ENCODE data around the gene AKAP7. TPM values are rescaled to one million over a fixed set of nuclear protein-coding genes. Genes with fewer than 3 reads are reported as not detected.
"Not testable (repeated sequence)": the region's sequence is repeated elsewhere in the genome, so short reads cannot be mapped to it uniquely, and the experiment has no call there.

The AKAP7 gene
- total RNA-seq, 1 donor from 2014 or later: 8.4 TPM

DNA sequence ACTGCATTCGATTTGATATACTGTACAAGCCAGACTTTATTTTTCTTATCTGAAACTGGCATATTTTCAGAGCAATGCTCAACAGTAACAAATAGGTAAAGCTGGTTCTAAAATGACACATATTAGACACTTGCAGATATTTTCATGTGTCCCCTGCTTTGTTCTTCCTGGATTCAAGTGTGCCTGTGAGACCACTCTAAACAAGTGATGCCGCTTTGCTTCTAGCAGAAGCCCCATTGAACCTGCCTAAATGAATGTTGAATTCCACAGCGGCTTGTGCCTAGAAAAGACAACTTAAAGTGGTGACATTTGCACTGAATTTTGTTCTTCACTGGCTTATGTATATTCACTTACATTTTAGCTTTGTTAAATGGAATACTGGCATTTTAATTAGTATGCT lies 115.7 kb downstream of the AKAP7 start:
- DNase-seq (ENCODE audit: low spot score) (no peak), ATAC-seq (no peak)

DNA sequence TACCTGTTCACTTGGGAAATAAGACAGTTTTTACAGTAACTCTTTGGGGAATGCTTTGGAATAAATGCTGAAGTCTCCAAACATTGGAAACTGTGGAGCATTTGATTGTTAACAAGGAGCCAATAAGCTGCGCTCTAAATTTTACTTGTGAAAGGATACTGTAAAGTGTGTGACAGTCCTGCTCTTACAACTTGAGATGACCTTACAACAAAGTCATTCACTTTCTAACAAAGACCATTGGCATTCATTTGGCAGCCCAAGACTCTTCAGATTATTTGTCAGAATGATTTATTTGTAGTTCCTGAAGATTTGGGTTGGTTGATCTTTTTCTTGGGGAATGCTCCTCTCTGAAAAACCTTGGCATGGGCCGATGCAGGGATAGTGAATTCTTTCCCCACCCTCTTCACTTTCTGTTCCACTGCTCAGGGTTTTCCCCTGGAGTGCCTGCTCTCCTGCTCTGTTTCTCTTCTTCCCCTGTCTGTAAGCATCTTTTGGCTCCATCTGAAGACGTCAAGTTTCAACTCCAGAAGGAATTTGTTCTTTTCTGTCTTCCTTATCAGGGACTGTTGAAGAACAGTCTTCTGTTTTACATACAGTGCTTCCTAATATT lies 116.4 kb downstream of the AKAP7 start:
- no peak for DNase-seq (ENCODE audit: low spot score)
- no peak for ATAC-seq

- ATAC-seq (no peak), DNase-seq (ENCODE audit: low spot score) (no peak)
Measured at GRCh38 chr6:131255434-131255833, 120.2 kb downstream of the AKAP7 start.

- ATAC-seq (no peak), DNase-seq (ENCODE audit: low spot score) (no peak)
Measured at GRCh38 chr6:131255911-131256310, 120.6 kb downstream of the AKAP7 start.

DNA sequence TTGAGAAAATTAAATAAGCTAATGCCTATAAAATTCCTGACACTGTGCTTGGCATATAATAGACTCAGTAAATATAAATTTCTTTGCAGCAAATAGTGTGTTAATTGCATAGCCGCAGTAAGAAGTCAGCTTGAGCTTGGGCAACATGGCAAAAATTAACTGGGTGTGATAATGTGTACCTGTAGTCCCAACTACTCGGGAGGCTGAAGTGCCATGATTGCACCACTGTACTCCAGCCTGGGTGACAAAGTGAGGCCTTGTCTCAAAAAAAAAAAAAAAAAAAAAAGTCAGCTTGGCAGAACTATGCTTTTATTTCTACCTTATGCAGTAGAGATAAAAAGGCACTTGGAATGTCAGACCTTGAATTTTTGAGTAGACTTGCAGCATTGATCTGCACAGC lies 121.8 kb downstream of the AKAP7 start:
- DNase-seq (ENCODE audit: low spot score): no peak

DNA sequence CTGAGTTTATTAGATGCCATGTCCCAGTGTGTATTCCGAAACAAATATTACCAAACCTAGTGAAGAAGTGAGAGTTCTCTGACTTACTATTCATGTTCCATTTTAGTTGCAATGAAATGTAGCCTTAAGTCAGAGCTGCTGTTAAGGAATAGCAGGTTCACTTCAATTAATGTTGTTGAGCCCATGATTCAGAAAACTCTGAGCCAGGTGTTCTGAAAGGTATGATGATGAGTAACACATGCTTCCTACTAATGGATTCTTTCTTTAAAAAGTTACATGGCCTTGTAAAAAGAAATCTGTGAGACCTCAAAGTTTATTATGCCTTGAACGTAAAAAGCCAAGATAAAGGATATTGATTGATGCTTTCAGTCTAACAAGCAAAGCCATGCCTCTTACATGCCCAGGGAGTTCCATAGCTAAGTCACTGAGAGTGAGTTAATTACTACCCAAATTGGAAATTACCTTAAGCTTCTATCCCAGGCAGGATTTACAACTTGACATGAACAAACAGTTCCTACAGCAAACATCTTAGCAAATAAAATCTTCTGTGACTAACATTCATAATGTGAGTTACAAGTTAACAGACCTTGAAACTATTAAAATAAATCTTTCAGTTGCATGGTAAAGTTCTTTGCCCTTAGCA lies 122.9 kb downstream of the AKAP7 start:
- DNase-seq (ENCODE audit: low spot score) (no peak), ATAC-seq (no peak)

More for the DNA sequence above, 121.8 kb downstream of the AKAP7 start:
- ATAC-seq: no peak

- ATAC-seq (no peak), DNase-seq (ENCODE audit: low spot score) (no peak)
Measured at GRCh38 chr6:131258816-131259476, 123.7 kb downstream of the AKAP7 start.

GRCh38 chr6:131260960-131261359 lies 125.7 kb downstream of the AKAP7 start:
- DNase-seq (ENCODE audit: low spot score); ATAC-seq: not testable (repeated sequence)

GRCh38 chr6:131262060-131262459 lies 126.8 kb downstream of the AKAP7 start:
- ATAC-seq (peak; percentile 62), DNase-seq (ENCODE audit: low spot score) (no peak)

DNA sequence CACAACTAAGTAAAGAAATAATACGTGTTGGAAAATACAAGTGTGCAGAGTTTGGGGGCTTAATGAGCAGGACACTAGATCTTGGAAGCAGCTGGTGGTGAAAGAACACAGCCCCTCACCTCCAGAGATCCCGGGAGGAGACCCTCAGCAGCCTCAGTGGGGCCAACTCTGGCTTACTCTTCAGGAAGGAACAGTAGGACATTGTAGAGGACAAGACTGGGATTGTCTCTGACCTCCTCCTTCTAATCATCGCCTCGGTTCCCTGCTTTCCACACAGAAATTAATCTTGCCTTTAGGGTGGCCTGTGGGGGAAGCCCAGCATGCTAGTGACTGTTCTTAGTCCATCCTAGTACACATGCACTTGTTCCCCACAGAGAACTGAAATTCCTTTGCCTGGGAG lies 130.7 kb downstream of the AKAP7 start:
- no peak for ATAC-seq

GRCh38 chr6:131268303-131268702 lies 133.0 kb downstream of the AKAP7 start:
- no peak for ATAC-seq
- DNase-seq (ENCODE audit: low spot score): no peak

More for the DNA sequence above, 130.7 kb downstream of the AKAP7 start:
- DNase-seq (ENCODE audit: low spot score): no peak

DNA sequence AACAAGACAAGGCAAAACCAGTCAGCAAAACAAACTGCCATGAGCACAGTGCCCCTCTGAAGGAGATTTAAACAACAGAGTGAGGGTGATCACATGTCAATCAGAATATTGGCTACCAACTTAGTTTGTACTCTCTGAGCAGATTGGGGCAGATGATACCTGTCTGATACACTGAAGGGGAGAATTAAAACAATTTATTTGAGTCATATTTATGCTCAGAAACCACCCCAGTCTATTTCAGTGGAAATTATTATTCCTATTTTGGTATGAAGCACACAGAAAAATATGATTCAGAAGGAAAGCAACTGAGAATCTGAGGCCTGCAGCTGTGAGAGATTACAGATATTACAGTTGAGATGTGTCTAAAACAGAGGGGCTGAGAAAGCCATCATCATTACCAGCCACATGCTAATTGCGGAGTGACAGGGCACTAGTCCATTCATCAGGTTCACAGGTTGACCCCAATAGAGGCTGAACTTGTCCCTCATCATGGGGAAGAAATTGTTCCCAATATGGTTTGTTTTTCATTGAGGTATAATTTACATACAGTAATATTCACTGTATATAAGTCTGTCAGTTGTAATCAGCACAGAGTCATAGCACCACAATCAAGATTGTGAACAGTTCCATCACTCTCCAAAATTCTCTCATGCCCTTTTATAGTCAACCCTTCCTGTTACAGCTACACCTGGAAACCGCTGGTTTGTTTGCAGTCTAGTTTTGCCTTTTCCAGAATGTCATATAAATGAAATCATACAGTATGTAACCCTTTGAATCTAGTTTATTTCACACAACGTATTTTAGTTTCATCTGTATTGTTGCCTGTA lies 134.5 kb downstream of the AKAP7 start:
- DNase-seq (ENCODE audit: low spot score) (no peak), ATAC-seq (no peak)

DNA sequence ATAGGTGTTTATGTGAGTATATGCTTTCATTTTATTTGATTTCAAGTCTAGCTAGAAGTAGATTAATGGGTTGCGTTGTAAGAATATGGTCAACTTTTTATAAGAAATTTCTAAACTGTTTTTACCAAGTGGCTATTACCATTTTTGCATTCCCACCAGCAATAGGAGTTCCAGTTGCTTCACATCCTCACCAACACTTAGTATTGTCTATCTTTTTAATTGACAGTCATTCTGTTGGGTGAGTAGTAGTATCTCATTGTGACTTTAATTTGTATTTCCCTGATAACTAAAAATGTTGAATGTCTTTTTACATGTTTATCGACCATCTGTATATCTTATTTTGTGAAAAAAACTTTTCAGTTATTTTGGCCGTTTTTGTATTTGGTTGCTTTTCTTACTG lies 135.3 kb downstream of the AKAP7 start:
- DNase-seq (ENCODE audit: low spot score): no peak

DNA sequence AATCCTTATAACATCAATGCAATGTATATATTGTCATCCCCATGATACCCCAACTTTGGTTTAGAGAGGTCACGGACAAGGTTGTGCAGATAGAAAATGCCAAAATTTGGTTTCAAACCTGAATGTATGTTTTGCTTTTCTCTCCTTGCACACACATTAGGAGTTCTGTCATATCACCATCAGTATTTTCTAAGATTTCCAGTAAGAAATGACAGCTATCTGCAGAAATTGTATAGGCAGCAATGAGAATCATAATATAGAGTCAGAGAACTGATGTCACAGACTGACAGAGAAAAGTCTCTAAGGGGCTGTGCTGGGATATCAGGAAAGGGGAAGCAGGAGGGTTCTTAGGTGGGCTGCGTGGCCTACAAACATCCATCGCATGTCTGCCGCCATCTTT lies 140.0 kb downstream of the AKAP7 start:
- no peak for DNase-seq (ENCODE audit: low spot score)

More for the DNA sequence above, 135.3 kb downstream of the AKAP7 start:
- ATAC-seq: no peak

GRCh38 chr6:131277591-131277990 lies 142.3 kb downstream of the AKAP7 start:
- DNase-seq (ENCODE audit: low spot score) (no peak), ATAC-seq (no peak)

More for the DNA sequence above, 140.0 kb downstream of the AKAP7 start:
- no peak for ATAC-seq

DNA sequence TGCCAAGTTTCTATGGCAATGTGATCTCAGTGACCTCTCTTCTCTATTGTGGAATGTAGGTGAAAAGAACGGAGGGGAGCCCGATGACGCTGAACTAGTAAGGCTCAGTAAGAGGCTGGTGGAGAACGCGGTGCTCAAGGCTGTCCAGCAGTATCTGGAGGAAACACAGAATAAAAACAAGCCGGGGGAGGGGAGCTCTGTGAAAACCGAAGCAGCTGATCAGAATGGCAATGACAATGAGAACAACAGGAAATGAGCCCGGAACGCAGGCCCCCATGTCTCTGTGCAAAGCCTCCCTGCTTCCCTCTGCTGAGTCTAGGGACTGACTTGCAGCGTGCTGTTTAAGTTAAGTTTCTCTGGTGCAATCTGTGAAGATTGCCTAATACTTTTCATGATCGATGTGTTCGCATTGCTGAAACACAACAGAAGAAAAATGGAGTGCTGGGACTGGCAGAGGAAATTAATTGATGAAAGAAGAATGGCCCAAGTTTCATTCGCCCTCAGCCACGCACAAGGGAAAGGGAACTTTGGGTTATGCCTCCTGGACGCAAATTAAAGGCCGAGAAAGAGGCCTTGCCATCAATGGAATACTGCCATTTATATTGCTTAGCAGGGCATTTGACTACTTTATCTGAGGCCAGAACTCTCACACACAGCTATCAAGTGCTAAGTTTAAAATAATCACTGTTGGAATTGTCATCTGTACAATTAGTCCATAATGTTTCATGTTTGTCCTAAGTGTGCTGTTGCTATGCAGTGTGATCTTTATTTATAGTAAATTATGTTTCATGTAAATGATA lies 146.4 kb downstream of the AKAP7 start:
- DNase-seq (ENCODE audit: low spot score) (peak; percentile 57), ATAC-seq (peak; percentile 83)

GRCh38 chr6:131282365-131282764 lies 147.1 kb downstream of the AKAP7 start:
- DNase-seq (ENCODE audit: low spot score) (no peak), ATAC-seq (peak; percentile 40)

GRCh38 chr6:131283466-131284175 lies 148.4 kb downstream of the AKAP7 start:
- no peak for DNase-seq (ENCODE audit: low spot score)

GRCh38 chr6:131285548-131285947 lies 150.3 kb downstream of the AKAP7 start:
- ATAC-seq (no peak), DNase-seq (ENCODE audit: low spot score) (no peak)

More at GRCh38 chr6:131283466-131284175, 148.4 kb downstream of the AKAP7 start:
- ATAC-seq: no peak

All from left lobe of liver (tissue), 2 donors.